A549 (cell line): ENCODE measurements around the gene CA10. TPM values are rescaled to one million over a fixed set of nuclear protein-coding genes. Genes with fewer than 3 reads are reported as not detected.

Experiments used
- ATAC-seq, 2 experiments: fragments of 200-7000 bp in 1 of 2; fragments of >200 bp in 1 of 2; cut with Nextera tagmentation in 1 of 2; cut with Tn5 transposase in 1 of 2; 3 replicates each; pipeline versions ENCODE4 v1.8.0 to v1.9.1; 2018 to 2020; ENCODE audit warnings: mild to moderate bottlenecking in 1 of 2, moderate library complexity in 1 of 2
- CTCF ChIA-PET: fragments of 300-600 bp; sonication (Branson Sonifier 250); formaldehyde crosslinking; extraction: SDS; loops from one replicate; lab custom pipeline; 2021; ENCODE audit warnings: antibody characterized with exemption, inconsistent platforms; lab: Yijun Ruan, JAX
- POLR2A ChIA-PET: fragments of 350-600 bp; formaldehyde crosslinking; extraction: SDS; loops from one replicate; lab custom pipeline; 2021; ENCODE audit warnings: antibody characterized with exemption, inconsistent platforms; lab: Yijun Ruan, JAX
- DNase-seq, 2 experiments: peaks; one replicate each; pipeline versions ENCODE4 v3.0.0 to v3.0.0-alpha.2; 2011 to 2016; ENCODE audit warnings: low read depth in 1 of 2, low spot score in 1 of 2
- FAIRE-seq: peaks from 2 replicates; lab custom pipeline; 2011; peaks lifted over from hg19 to GRCh38; lab: Jason Lieb, UNC
- H3K27ac ChIP-seq, 2 experiments: fragments of >200 bp; sonication (Bioruptor Twin); formaldehyde crosslinking; 3 replicates each; pipeline ENCODE4 v1.5.1; 2016 to 2017
- H3K4me1 ChIP-seq: fragments of >200 bp; sonication (Bioruptor Twin); formaldehyde crosslinking; 3 replicates; pipeline ENCODE4 v1.6.1; 2016
- H3K4me2 ChIP-seq: fragments of >200 bp; sonication (Bioruptor Twin); formaldehyde crosslinking; 3 replicates; pipeline ENCODE4 v1.6.1; 2016
- H3K4me3 ChIP-seq: fragments of >200 bp; sonication (Bioruptor Twin); formaldehyde crosslinking; 3 replicates; pipeline ENCODE4 v1.5.1; 2016
- H3K9me3 ChIP-seq: fragments of >200 bp; sonication (Bioruptor Twin); formaldehyde crosslinking; 3 replicates; pipeline ENCODE4 v1.6.1; 2016
- ATOH8 ChIP-seq: fragments of 250-450 bp; sonication (Bioruptor Pico); IDR thresholded peaks from 2 replicates; pipeline ENCODE4 v1.5.0; 2020; ENCODE audit warnings: low read depth, mild to moderate bottlenecking, moderate library complexity
- CBX2 ChIP-seq: fragments of 200-600 bp; sonication (generic); IDR thresholded peaks from 2 replicates; pipeline ENCODE4 v1.6.1; 2016; ENCODE audit warnings: low read depth, mild to moderate bottlenecking, borderline replicate concordance
- CBX8 ChIP-seq: fragments of 200-600 bp; sonication (generic); IDR thresholded peaks from 2 replicates; pipeline ENCODE4 v1.6.1; 2016
- E2F6 ChIP-seq: IDR thresholded peaks from 2 replicates; pipeline ENCODE4 v1.6.1; 2012; ENCODE audit warnings: low read depth, borderline replicate concordance
- EP300 ChIP-seq, 2 experiments: fragments of >200 bp; sonication (Bioruptor Twin); formaldehyde crosslinking; IDR thresholded peaks; 2 replicates in 1 of 2; 3 replicates in 1 of 2; pipeline ENCODE4 v1.6.1; 2016 to 2017
- FOSB ChIP-seq: fragments of 250-450 bp; sonication (Bioruptor Pico); IDR thresholded peaks from 2 replicates; pipeline ENCODE4 v1.5.0; 2020; ENCODE audit warnings: mild to moderate bottlenecking, moderate library complexity
- FOSL2 ChIP-seq, 2 experiments: fragments of 450-650 bp in 1 of 2; fragments of >200 bp in 1 of 2; sonication (Bioruptor Twin) in 1 of 2; formaldehyde crosslinking; IDR thresholded peaks; 2 replicates each; pipeline versions ENCODE4 v1.5.0 to v1.6.1; 2016 to 2020; ENCODE audit warnings: mild to moderate bottlenecking in 1 of 2, moderate library complexity in 1 of 2
- FOXS1 ChIP-seq: fragments of 250-450 bp; sonication (Bioruptor Pico); IDR thresholded peaks from 2 replicates; pipeline ENCODE4 v1.5.0; 2020; ENCODE audit warnings: mild to moderate bottlenecking, moderate library complexity
- GATA3 ChIP-seq: IDR thresholded peaks from 2 replicates; pipeline ENCODE4 v1.6.1; 2012; ENCODE audit warnings: borderline replicate concordance
- HES2 ChIP-seq: fragments of >200 bp; sonication (Bioruptor Twin); formaldehyde crosslinking; IDR thresholded peaks from 2 replicates; pipeline ENCODE4 v1.6.1; 2016
- HOXA7 ChIP-seq: fragments of 250-450 bp; sonication (Bioruptor Pico); IDR thresholded peaks from 2 replicates; pipeline ENCODE4 v1.5.0; 2020; ENCODE audit warnings: mild to moderate bottlenecking, moderate library complexity
- JUN ChIP-seq, 2 experiments: fragments of >200 bp; sonication (Bioruptor Twin); formaldehyde crosslinking; IDR thresholded peaks; 2 replicates in 1 of 2; 3 replicates in 1 of 2; pipeline ENCODE4 v1.6.1; 2016 to 2017
- KDM5A ChIP-seq: fragments of 200-600 bp; sonication (generic); IDR thresholded peaks from 2 replicates; pipeline ENCODE4 v1.6.1; 2016; ENCODE audit warnings: antibody characterized with exemption, mild to moderate bottlenecking
- MAFK ChIP-seq: fragments of 450-650 bp; IDR thresholded peaks from 2 replicates; pipeline ENCODE4 v1.6.1; 2014; ENCODE audit not compliant: partially characterized antibody
- MAX ChIP-seq: IDR thresholded peaks from 2 replicates; pipeline ENCODE4 v1.6.1; 2012
- POLR2AphosphoS2 ChIP-seq: conservative IDR thresholded peaks from 2 replicates; pipeline ENCODE4 v1.6.1; 2012; ENCODE audit warnings: low read length, improper control_type of control experiment, inconsistent platforms
- RAD21 ChIP-seq, 2 experiments: fragments of >200 bp in 1 of 2; sonication (Bioruptor Twin) in 1 of 2; formaldehyde crosslinking in 1 of 2; IDR thresholded peaks in 1 of 2; conservative IDR thresholded peaks in 1 of 2; 2 replicates in 1 of 2; 3 replicates in 1 of 2; pipeline ENCODE4 v1.6.1; 2012 to 2018; ENCODE audit warnings: inconsistent platforms in 1 of 2
- RARB ChIP-seq: fragments of 250-450 bp; sonication (Bioruptor Pico); IDR thresholded peaks from 2 replicates; pipeline ENCODE4 v1.8.0; 2021; ENCODE audit warnings: mild to moderate bottlenecking, moderate library complexity
- REST ChIP-seq: fragments of 200-600 bp; sonication (generic); IDR thresholded peaks from 2 replicates; pipeline ENCODE4 v1.6.1; 2016; ENCODE audit warnings: antibody characterized with exemption, mild to moderate bottlenecking, moderate library complexity
- WGBS: methylation state at CpG from one replicate; pipeline ENCODE4 v1.1.6; 2017; ENCODE audit errors: missing lambda C conversion rate; 5-methylcytosine and 5-hydroxymethylcytosine counted together
- polyA plus RNA-seq, 4 experiments: library from polyadenylated mRNA; depleted of rRNA in 3 of 4; stranded (reverse); fragments of >200 nt; fragmentation: RNase III in 1 of 4; extraction: RNeasy Plus Mini Kit Qiagen cat#74134 plus additional on column Dnase treatment in 1 of 4; gene quantifications; 2 replicates in 3 of 4; 3 replicates in 1 of 4; pipeline ENCODE4 v1.2.3, GENCODE V29; 2011 to 2017

CA10 gene
- polyA plus RNA-seq, 2 of the 4 experiments (the other 2 are of a cell fraction), result not detected

- Histone ChIP-seq H3K4me1 (no peaks in the 10 kb centered on the region), H3K4me3 (no peak overlapping the region), H3K27ac (no peak overlapping the region), H3K9me3 (no peaks in the 10 kb centered on the region), H3K4me2 (no peak overlapping the region)
- ATAC-seq (no peak), FAIRE-seq (no peak), DNase-seq (no peak)
- TF ChIP-seq MAFK, result peak; percentile 81
- no peak for TF ChIP-seq FOSL2 (IDR thresholded peaks at IDR 0.05)
- no peak for TF ChIP-seq FOSL2 (CRISPR knock-in tag; IDR thresholded peaks at IDR 0.05)
- 61% methylated on average over 1 of the region's 1 CpG for WGBS
- ChIA-PET POLR2A (no interaction called here), CTCF (no interaction called here)
Observed at GRCh38 chr17:52011064-52011463, 147.4 kb downstream of the CA10 start.

GRCh38 chr17:51999654-52000053, 158.9 kb downstream of the CA10 start:
- Histone ChIP-seq H3K27ac (no peak overlapping the region), H3K4me1 (no peaks in the 10 kb centered on the region), H3K4me3 (no peak overlapping the region), H3K9me3 (no peaks in the 10 kb centered on the region)
- no peak for FAIRE-seq
- 2% methylated on average over 3 of the region's 3 CpGs for WGBS
- no peak for ATAC-seq
- POLR2A ChIA-PET, result no interaction called here
- DNase-seq, result no peak
- TF ChIP-seq FOSB (CRISPR knock-in tag) (no peak), HOXA7 (no peak), POLR2AphosphoS2 (no peak), MAX (no peak), RARB (CRISPR knock-in tag) (no peak), ATOH8 (CRISPR knock-in tag) (no peak), KDM5A (no peak), CBX8 (no peak), FOXS1 (CRISPR knock-in tag) (no peak)
- TF ChIP-seq, all 56 proteins: peak for 0
- CTCF ChIA-PET, result interaction anchor here (0.5 to 0.9 kb wide), 3 partner anchors 28 to 1175 kb away, joined by 3 read pairs; no protein-coding TSS in a partner anchor
- no peak overlapping the region for H3K4me2 ChIP-seq

- ChIA-PET POLR2A (no interaction called here), CTCF (no interaction called here)
- no peaks in the 10 kb centered on the region for H3K4me1 ChIP-seq
- no peak overlapping the region for H3K27ac ChIP-seq
- WGBS, result 4% methylated on average over 2 of the region's 2 CpGs
- no peaks in the 10 kb centered on the region for H3K9me3 ChIP-seq
- ATAC-seq (no peak), FAIRE-seq (no peak), DNase-seq (no peak)
- no peak overlapping the region for H3K4me2 ChIP-seq
- H3K4me3 ChIP-seq, result no peak overlapping the region
- TF ChIP-seq HES2, result no peak
- TF ChIP-seq E2F6, result no peak
- no peak for TF ChIP-seq FOSL2 (IDR thresholded peaks at IDR 0.05)
- TF ChIP-seq FOSL2 (CRISPR knock-in tag; IDR thresholded peaks at IDR 0.05), result no peak
- no peak for TF ChIP-seq FOXS1 (CRISPR knock-in tag)
- no peak for TF ChIP-seq ATOH8 (CRISPR knock-in tag)
- TF ChIP-seq REST, result no peak
- no peak for TF ChIP-seq RAD21 (conservative IDR thresholded peaks at IDR 0.05 in 1 of 2, IDR thresholded peaks at IDR 0.05 in 1 of 2)
- TF ChIP-seq CBX2, result no peak
- TF ChIP-seq JUN (IDR thresholded peaks at IDR 0.05), result no peak
- no peak for TF ChIP-seq CBX8
- no peak for TF ChIP-seq GATA3
- TF ChIP-seq EP300 (IDR thresholded peaks at IDR 0.05), result no peak
- TF ChIP-seq, all 56 proteins: peak for 0
Observed at GRCh38 chr17:51997723-51998122, 160.8 kb downstream of the CA10 start.
